ENCODE results near the gene RPL18.

- no peak for TF ChIP-seq POLR2A (IDR thresholded peaks at IDR 0.05)
- TF ChIP-seq CTCF (IDR thresholded peaks at IDR 0.05) = no peak
Observed at GRCh38 chr19:48595833-48596232, 23.1 kb downstream of the RPL18 start.

Measured in lower leg skin (tissue), 3 donors.